HG03521 (cell line): ENCODE data around the gene THRSP.
"Not testable (repeated sequence)": the region's sequence is repeated elsewhere in the genome, so short reads cannot be mapped to it uniquely, and the experiment has no call there.

Source experiments
- ATAC-seq: cut with Tn5 transposase; IDR thresholded peaks from one replicate; pipeline ENCODE4 v1.9.1; 2021; ENCODE audit warnings: mild to moderate bottlenecking, moderate library complexity; ENCODE audit not compliant: unreplicated experiment

The THRSP gene

GRCh38 chr11:78038697-78039313, 24.9 kb upstream of the THRSP start:
- no peak for ATAC-seq

- ATAC-seq: no peak
These were observed 24.2 kb upstream of the THRSP start for GRCh38 chr11:78039391-78039918.

DNA sequence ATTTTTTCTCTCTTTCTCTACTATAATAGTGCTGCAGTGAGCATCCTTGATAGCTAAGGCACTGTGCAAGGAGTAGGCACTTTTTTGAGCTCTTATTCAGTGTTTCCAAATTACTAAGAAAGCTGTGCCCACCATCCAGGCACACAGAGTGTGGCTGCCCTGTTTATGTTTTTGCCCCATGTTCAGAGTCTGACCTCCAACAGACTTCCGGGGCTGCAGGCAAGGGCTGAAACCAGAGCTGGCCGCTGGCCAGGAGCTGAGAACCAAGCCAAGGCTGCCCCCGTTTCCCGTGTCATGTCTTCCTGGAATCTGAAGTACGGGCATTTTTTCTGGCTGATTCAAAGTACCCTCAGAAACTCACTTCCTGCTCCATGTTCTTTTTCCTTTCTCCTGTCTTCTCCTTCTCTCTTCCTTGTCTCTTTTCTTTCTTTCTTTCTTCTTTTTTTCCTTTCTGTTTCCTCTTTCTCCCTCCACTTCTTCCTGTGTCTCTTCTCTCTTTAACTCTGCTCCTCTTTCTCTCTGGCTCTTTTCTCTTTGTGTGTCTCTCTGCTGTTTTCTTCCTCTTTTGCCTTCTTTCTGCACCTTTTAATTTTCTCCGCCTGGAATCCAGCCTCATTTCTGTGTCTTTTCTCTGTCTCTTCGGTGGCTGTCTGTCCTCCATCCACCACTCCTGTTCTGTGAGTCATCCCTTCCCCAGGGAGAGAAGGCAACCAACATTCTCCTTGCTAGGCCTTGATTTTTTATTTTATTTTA, 23.6 kb upstream of the THRSP start:
- no peak for ATAC-seq

GRCh38 chr11:78040691-78041379, 22.8 kb upstream of the THRSP start:
- ATAC-seq: no peak

DNA sequence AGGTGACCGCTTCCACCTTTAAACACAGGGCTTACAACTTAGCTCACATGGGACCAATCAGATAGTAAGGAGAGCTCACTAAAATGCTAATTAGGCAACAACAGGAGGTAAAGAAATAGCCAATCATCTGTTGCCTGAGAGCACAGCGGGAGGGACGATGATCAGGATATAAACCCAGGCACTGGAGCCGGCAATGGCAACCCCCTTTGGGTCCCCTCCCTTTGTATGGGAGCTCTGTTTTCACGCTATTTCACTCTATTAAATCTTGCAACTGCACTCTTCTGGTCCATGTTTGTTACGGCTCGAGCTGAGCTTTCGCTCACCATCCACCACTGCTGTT, 22.3 kb upstream of the THRSP start:
- ATAC-seq: not testable (repeated sequence)

- ATAC-seq: no peak
These were observed 21.7 kb upstream of the THRSP start for GRCh38 chr11:78041843-78042440.

DNA sequence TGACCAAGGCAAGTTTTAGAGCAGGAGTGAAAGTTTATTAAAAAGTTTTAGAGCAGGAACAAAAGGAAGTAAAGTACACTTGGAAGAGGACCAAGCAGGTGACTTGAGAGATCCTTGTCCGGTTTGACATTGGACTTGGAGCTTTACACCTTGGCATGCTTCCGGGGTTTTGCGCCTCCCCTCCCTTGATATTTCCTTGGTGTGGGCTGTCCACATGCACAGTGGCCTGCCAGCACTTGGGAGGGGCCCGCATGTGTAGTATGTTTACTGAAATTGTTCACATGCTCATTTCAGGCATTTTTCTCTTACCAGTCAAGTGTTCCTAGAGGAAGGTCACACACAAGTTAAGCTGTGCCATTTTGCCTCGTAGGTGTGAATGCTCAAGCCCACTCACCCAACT, 19.0 kb upstream of the THRSP start:
- ATAC-seq: no peak

GRCh38 chr11:78045851-78046485, 17.7 kb upstream of the THRSP start:
- ATAC-seq: no peak

GRCh38 chr11:78046486-78046854, 17.2 kb upstream of the THRSP start:
- ATAC-seq: no peak

DNA sequence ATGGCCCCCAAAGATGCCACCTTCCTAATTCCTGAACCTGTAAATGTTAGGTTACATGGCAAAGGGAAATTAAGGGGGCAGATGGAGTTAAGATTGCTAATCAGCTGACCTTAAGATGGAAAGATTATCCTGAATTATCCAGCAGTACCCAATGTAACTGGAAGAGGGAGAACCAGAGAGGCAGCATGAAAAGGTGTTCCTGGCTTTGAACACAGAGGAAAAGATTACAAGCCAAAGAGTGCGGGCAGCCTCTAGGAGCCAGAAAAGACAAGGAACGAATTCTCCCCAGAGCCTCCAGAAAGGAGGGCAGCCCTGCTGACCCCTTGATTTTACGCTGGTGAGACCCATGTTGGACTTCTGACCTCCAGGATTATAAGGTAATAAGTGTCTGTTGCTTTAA, 15.1 kb upstream of the THRSP start:
- ATAC-seq: no peak

- no peak for ATAC-seq
These were observed 14.3 kb upstream of the THRSP start for GRCh38 chr11:78049348-78049747.

GRCh38 chr11:78050964-78051831, 12.5 kb upstream of the THRSP start:
- ATAC-seq: no peak

DNA sequence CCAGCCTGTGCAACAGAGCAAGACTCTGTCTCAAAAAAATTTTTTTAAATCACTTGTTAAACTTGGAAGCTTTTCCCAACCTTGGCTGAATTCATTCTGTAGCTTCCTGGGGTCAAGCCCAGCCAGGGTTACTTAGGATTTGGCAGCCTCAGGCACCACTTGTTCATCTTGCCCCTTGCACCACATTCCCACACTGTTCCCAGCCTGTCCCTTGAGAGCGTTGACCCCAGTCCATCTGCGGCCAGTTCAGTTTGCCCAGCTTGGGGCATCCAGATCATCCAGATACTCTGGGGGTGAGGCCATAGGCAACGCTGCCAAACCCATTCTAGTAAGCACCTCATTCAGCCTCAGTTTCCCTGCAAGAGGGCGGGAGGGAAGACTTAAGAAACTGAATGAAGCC, 8.7 kb upstream of the THRSP start:
- ATAC-seq: no peak

GRCh38 chr11:78056093-78056492, 7.6 kb upstream of the THRSP start:
- no peak for ATAC-seq

DNA sequence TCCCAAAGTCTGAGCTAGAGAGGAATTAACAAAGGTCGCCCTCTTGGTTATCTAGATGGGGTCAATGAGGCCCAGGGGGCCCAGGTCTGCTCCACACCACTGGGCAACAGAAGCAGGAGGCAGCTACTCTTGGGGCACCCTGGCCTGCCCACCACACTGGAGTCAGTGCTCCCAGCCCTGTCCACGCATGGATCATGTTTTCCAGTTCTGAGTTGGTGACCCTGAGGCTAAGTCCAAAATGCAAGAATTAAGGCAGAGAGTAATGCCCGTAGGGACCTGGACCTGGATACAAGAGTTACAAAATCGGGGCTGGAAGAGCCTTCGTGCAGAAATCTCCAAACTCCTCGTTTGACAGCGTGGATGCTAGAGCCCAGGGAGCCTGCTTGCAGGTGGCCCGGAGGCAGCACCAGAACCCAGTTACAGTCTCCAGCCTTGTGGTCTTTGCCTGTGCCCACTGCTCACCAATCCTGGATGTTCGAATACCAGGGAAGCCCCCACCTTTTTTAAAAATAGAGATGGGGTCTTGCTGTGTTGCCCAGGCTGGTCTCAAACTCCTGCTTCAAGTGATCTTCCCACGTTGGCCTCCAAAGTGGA, 6.1 kb upstream of the THRSP start:
- no peak for ATAC-seq

GRCh38 chr11:78059749-78060328, 3.8 kb upstream of the THRSP start:
- not testable (repeated sequence) for ATAC-seq

GRCh38 chr11:78060533-78060932, 3.1 kb upstream of the THRSP start:
- no peak for ATAC-seq

- no peak for ATAC-seq
These were observed 2.4 kb upstream of the THRSP start for GRCh38 chr11:78061088-78061920.

- ATAC-seq: no peak
These were observed 1.7 kb upstream of the THRSP start for GRCh38 chr11:78061921-78062311.
